GM23338 (cell line): ENCODE measurements around the gene PCSK7. TPM values are rescaled to one million over a fixed set of nuclear protein-coding genes. Genes with fewer than 3 reads are reported as not detected.
"Not testable (repeated sequence)": the region's sequence is repeated elsewhere in the genome, so short reads cannot be mapped to it uniquely, and the experiment has no call there.

Experiments
- ATAC-seq: fragments of 200-7000 bp; cut with Tn5 transposase; 3 replicates; pipeline ENCODE4 v1.9.1; 2020
- DNase-seq: peaks from one replicate; pipeline ENCODE4 v3.0.0-alpha.2; 2015; ENCODE audit warnings: low spot score
- H2AFZ ChIP-seq: fragments of 200-600 bp; sonication (generic); 2 replicates; pipeline ENCODE4 v1.8.0; 2016; ENCODE audit warnings: antibody characterized with exemption, mild to moderate bottlenecking, moderate library complexity
- H3F3A ChIP-seq: fragments of 200-600 bp; sonication (generic); replicated peaks from 2 replicates; pipeline ENCODE4 v1.8.0; 2017; ENCODE audit warnings: antibody characterized with exemption, mixed run types, low read depth
- H3K27ac ChIP-seq: fragments of 200-600 bp; sonication (generic); 2 replicates; pipeline ENCODE4 v1.6.1; 2016; ENCODE audit warnings: low read depth
- H3K27me3 ChIP-seq: fragments of 200-600 bp; sonication (generic); 2 replicates; pipeline ENCODE4 v1.8.0; 2016; ENCODE audit warnings: mild to moderate bottlenecking, mixed run types, moderate library complexity; ENCODE audit not compliant: insufficient read depth
- H3K36me3 ChIP-seq: fragments of 200-600 bp; sonication (generic); 2 replicates; pipeline ENCODE4 v1.8.0; 2016; ENCODE audit warnings: mild to moderate bottlenecking; ENCODE audit not compliant: insufficient read depth
- H3K4me1 ChIP-seq: fragments of 200-600 bp; sonication (generic); 2 replicates; pipeline ENCODE4 v1.8.0; 2016; ENCODE audit warnings: mild to moderate bottlenecking, moderate library complexity; ENCODE audit not compliant: insufficient read depth
- H3K4me2 ChIP-seq: fragments of 200-600 bp; sonication (generic); 2 replicates; pipeline ENCODE4 v1.7.1; 2017; ENCODE audit warnings: mixed run types
- H3K4me3 ChIP-seq: fragments of 200-600 bp; sonication (generic); 2 replicates; pipeline ENCODE4 v1.6.1; 2016; ENCODE audit warnings: mixed run types
- H3K79me2 ChIP-seq: fragments of 200-600 bp; sonication (generic); replicated peaks from 2 replicates; pipeline ENCODE4 v1.8.0; 2017; ENCODE audit warnings: mild to moderate bottlenecking; ENCODE audit not compliant: insufficient read depth
- H3K9me2 ChIP-seq: fragments of 200-600 bp; sonication (generic); 2 replicates; pipeline ENCODE4 v1.8.0; 2017; ENCODE audit not compliant: insufficient read depth
- H4K20me1 ChIP-seq: fragments of 200-600 bp; sonication (generic); replicated peaks from 2 replicates; pipeline ENCODE4 v1.8.0; 2017; ENCODE audit warnings: mild to moderate bottlenecking; ENCODE audit not compliant: insufficient read depth
- H3K27ac Mint-ChIP-seq: 2 replicates; pipeline ENCODE4 v1.8.0; 2020; ENCODE audit warnings: inconsistent platforms, mild to moderate bottlenecking, moderate library complexity, mixed read lengths
- H3K27me3 Mint-ChIP-seq: 3 replicates; pipeline ENCODE4 v1.8.0; 2022; ENCODE audit warnings: low read depth, mild to moderate bottlenecking, moderate library complexity, mixed read lengths, inconsistent platforms; ENCODE audit not compliant: insufficient read depth, poor library complexity
- H3K36me3 Mint-ChIP-seq: 3 replicates; pipeline ENCODE4 v1.8.0; 2021; ENCODE audit warnings: low read depth, mild to moderate bottlenecking, inconsistent platforms, moderate library complexity, mixed read lengths
- H3K4me1 Mint-ChIP-seq: 3 replicates; pipeline ENCODE4 v1.8.0; 2020; ENCODE audit warnings: mild to moderate bottlenecking, inconsistent platforms, mixed read lengths
- H3K4me3 Mint-ChIP-seq: 3 replicates; pipeline ENCODE4 v1.8.0; 2021; ENCODE audit warnings: moderate library complexity, mild to moderate bottlenecking, inconsistent platforms, mixed read lengths
- H3K9me3 Mint-ChIP-seq: 3 replicates; pipeline ENCODE4 v1.8.0; 2020; ENCODE audit warnings: moderate library complexity, mild to moderate bottlenecking, inconsistent platforms, mixed read lengths
- STAT1 ChIP-seq: IDR thresholded peaks from one replicate; pipeline ENCODE4 v1.6.1; 2016; ENCODE audit warnings: antibody characterized with exemption; ENCODE audit not compliant: unreplicated experiment
- polyA plus RNA-seq: library from polyadenylated mRNA; unstranded; fragments of >200 nt; fragmentation: Nextera tagmentation; extraction: Ambion mirVana; gene quantifications from 2 replicates; pipeline ENCODE4 v1.2.1, GENCODE V29; 2016
- total RNA-seq: library from RNA; depleted of rRNA; stranded (reverse); fragments of >200 nt; shearing (Covaris generic); gene quantifications from 2 replicates; pipeline ENCODE4 v1.2.3, GENCODE V29; 2014
- TF ChIP-seq, protein P1 (sequence below): fragments of 250-450 bp; sonication (Bioruptor Pico); IDR thresholded peaks from 2 replicates; pipeline ENCODE4 v1.5.0; 2020; ENCODE audit warnings: mild to moderate bottlenecking, moderate library complexity

Gene PCSK7
- total and polyA plus RNA-seq, 2 experiments from 2014 or later, result 12.4 to 46.4 TPM

DNA sequence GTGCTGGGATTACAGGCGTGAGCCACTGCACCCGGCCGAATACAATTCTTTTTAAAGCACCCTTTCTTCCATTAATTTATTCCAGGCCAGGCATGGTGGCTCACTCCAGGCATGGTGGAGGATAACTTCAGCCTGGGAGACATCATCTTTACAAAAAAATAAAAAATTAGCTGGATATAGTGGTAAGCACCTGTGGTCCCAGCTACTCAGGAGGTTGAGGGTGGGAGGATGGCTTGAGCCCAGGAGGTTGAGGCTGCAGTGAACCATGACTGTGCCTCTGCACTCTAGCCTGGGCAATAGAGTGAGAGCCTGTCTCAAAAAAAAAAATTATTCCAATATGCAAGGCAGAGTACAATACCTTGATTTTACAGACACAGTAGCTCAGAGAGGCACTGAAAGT is 21.3 kb downstream of the PCSK7 start:
- Mint-ChIP-seq H3K4me3 (no peak overlapping the region), H3K36me3 (peaks cover 18% of the 10 kb centered on the region), H3K4me1 (no peaks in the 10 kb centered on the region), H3K27ac (no peak overlapping the region), H3K27me3 (peaks cover 5% of the 10 kb centered on the region), H3K9me3 (no peaks in the 10 kb centered on the region)
- Histone ChIP-seq H3K4me3 (no peak overlapping the region), H3K79me2 (no peaks in the 10 kb centered on the region), H3K36me3 (no peaks in the 10 kb centered on the region), H3K27me3 (no peaks in the 10 kb centered on the region), H4K20me1 (no peaks in the 10 kb centered on the region; the same call in 1 of the 2 replicates), H3F3A (no peaks in the 10 kb centered on the region), H3K9me2 (no peaks in the 10 kb centered on the region), H2AFZ (no peak overlapping the region), H3K4me1 (no peaks in the 10 kb centered on the region), H3K27ac (no peak overlapping the region), H3K4me2 (no peak overlapping the region)
- TF ChIP-seq, protein P1, sequence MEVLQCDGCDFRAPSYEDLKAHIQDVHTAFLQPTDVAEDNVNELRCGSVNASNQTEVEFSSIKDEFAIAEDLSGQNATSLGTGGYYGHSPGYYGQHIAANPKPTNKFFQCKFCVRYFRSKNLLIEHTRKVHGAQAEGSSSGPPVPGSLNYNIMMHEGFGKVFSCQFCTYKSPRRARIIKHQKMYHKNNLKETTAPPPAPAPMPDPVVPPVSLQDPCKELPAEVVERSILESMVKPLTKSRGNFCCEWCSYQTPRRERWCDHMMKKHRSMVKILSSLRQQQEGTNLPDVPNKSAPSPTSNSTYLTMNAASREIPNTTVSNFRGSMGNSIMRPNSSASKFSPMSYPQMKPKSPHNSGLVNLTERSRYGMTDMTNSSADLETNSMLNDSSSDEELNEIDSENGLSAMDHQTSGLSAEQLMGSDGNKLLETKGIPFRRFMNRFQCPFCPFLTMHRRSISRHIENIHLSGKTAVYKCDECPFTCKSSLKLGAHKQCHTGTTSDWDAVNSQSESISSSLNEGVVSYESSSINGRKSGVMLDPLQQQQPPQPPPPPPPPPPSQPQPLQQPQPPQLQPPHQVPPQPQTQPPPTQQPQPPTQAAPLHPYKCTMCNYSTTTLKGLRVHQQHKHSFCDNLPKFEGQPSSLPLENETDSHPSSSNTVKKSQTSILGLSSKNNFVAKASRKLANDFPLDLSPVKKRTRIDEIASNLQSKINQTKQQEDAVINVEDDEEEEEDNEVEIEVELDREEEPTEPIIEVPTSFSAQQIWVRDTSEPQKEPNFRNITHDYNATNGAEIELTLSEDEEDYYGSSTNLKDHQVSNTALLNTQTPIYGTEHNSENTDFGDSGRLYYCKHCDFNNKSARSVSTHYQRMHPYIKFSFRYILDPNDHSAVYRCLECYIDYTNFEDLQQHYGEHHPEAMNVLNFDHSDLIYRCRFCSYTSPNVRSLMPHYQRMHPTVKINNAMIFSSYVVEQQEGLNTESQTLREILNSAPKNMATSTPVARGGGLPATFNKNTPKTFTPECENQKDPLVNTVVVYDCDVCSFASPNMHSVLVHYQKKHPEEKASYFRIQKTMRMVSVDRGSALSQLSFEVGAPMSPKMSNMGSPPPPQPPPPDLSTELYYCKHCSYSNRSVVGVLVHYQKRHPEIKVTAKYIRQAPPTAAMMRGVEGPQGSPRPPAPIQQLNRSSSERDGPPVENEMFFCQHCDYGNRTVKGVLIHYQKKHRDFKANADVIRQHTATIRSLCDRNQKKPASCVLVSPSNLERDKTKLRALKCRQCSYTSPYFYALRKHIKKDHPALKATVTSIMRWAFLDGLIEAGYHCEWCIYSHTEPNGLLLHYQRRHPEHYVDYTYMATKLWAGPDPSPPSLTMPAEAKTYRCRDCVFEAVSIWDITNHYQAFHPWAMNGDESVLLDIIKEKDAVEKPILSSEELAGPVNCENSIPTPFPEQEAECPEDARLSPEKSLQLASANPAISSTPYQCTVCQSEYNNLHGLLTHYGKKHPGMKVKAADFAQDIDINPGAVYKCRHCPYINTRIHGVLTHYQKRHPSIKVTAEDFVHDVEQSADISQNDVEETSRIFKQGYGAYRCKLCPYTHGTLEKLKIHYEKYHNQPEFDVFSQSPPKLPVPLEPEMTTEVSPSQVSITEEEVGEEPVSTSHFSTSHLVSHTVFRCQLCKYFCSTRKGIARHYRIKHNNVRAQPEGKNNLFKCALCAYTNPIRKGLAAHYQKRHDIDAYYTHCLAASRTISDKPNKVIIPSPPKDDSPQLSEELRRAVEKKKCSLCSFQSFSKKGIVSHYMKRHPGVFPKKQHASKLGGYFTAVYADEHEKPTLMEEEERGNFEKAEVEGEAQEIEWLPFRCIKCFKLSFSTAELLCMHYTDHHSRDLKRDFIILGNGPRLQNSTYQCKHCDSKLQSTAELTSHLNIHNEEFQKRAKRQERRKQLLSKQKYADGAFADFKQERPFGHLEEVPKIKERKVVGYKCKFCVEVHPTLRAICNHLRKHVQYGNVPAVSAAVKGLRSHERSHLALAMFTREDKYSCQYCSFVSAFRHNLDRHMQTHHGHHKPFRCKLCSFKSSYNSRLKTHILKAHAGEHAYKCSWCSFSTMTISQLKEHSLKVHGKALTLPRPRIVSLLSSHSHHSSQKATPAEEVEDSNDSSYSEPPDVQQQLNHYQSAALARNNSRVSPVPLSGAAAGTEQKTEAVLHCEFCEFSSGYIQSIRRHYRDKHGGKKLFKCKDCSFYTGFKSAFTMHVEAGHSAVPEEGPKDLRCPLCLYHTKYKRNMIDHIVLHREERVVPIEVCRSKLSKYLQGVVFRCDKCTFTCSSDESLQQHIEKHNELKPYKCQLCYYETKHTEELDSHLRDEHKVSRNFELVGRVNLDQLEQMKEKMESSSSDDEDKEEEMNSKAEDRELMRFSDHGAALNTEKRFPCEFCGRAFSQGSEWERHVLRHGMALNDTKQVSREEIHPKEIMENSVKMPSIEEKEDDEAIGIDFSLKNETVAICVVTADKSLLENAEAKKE (CRISPR knock-in tag), result no peak
- TF ChIP-seq STAT1, result no peak
- no peak for ATAC-seq
- no peak for DNase-seq

DNA sequence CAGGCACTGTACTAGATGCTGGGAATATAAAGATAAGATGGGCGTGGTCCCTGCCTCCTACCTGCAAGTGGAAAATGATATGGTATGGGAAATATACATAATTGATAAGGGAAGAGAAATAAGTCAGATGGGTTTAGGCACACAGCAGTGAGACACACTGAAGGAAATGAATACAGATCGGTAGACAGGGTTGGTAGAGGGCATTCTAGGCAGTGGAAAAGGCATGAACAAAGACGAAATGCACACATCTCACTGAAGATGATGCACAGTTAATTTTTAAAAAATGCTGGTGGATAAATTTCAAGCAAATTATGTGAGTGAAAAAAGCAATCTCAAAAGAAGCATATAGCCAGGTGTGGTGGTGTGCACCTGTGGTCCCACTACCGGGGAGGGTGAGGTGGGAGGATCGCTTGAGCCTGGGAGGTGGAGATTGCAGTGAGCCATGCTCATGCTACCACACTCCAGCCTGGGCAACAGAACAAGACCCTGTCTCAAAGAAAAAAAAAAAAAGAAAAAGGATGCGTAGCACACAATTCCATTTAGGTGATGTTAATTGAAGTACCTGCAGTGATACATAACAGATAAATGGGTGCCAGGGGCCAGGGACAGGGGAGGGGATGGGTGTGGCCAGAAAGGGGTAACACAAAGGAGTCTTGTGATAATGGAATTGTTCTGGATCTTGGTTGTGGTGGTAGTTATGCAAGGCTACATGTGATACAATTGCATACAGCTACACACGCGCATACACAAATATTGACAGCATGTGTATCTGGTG is 22.3 kb downstream of the PCSK7 start:
- not testable (repeated sequence) for H3K27me3 ChIP-seq, H3K4me3 ChIP-seq, H3K27ac Mint-ChIP-seq, H3K4me1 ChIP-seq, H3F3A ChIP-seq, DNase-seq, H3K9me2 ChIP-seq, H3K4me3 Mint-ChIP-seq, H3K4me2 ChIP-seq, H3K79me2 ChIP-seq, H4K20me1 ChIP-seq, H3K27ac ChIP-seq, H3K4me1 Mint-ChIP-seq, H2AFZ ChIP-seq, H3K27me3 Mint-ChIP-seq, H3K9me3 Mint-ChIP-seq, H3K36me3 ChIP-seq
- H3K36me3 Mint-ChIP-seq, result peaks cover 26% of the 10 kb centered on the region
- peak; percentile 6 for ATAC-seq
